Esophagus (tissue), 2 donors: ENCODE measurements around the gene COBL. TPM values are rescaled to one million over a fixed set of nuclear protein-coding genes. Genes with fewer than 3 reads are reported as not detected.

ENCODE experiments used
- H3K27ac ChIP-seq, 2 donors: one replicate each; pipeline ENCODE4 v1.5.1; 2013; ENCODE audit warnings: low read depth in 2 of 2, mild to moderate bottlenecking in 2 of 2, inconsistent platforms in 1 of 2, low read length in 1 of 2, moderate library complexity in 1 of 2
- H3K27me3 ChIP-seq, 2 donors: one replicate each; pipeline ENCODE4 v1.6.1; 2013; ENCODE audit warnings: low read length in 2 of 2, control low read depth in 1 of 2, mild to moderate bottlenecking in 1 of 2; ENCODE audit not compliant: insufficient read depth in 2 of 2, control insufficient read depth in 1 of 2
- H3K36me3 ChIP-seq, 2 donors: one replicate each; pipeline ENCODE4 v1.6.1; 2013; ENCODE audit warnings: low read length in 1 of 2; ENCODE audit not compliant: control insufficient read depth in 2 of 2, insufficient read depth in 2 of 2
- H3K4me1 ChIP-seq, 2 donors: one replicate each; pipeline ENCODE4 v1.6.1; 2013; ENCODE audit warnings: low read length in 1 of 2; ENCODE audit not compliant: control insufficient read depth in 2 of 2, insufficient read depth in 2 of 2
- H3K4me3 ChIP-seq, 2 donors: one replicate each; pipeline ENCODE4 v1.5.1; 2013; ENCODE audit warnings: low read length in 2 of 2, mild to moderate bottlenecking in 2 of 2, low read depth in 1 of 2, moderate library complexity in 1 of 2
- H3K9me3 ChIP-seq, 2 donors: one replicate each; pipeline ENCODE4 v1.6.1; 2013; ENCODE audit warnings: mild to moderate bottlenecking in 2 of 2, low read depth in 1 of 2, low read length in 1 of 2, moderate library complexity in 1 of 2; ENCODE audit not compliant: control insufficient read depth in 2 of 2, insufficient read depth in 1 of 2
- WGBS, 2 donors: extraction: QIAGEN DNeasy Blood & Tissue Kit; methylation state at CpG; one replicate each; pipeline ENCODE4 v1.1.7; 2013; 5-methylcytosine and 5-hydroxymethylcytosine counted together
- polyA plus RNA-seq, 2 donors: library from polyadenylated mRNA; stranded (reverse); fragments of 200-250 nt; gene quantifications; one replicate each; pipeline ENCODE4 v1.2.3, GENCODE V29; 2013
- donor health status: healthy with polysubstance abuse.
- donor health status: Bipolar disorder and iron deficiency.

Gene COBL
- polyA plus RNA-seq, 2 donors: 3.6 to 6.1 TPM

DNA sequence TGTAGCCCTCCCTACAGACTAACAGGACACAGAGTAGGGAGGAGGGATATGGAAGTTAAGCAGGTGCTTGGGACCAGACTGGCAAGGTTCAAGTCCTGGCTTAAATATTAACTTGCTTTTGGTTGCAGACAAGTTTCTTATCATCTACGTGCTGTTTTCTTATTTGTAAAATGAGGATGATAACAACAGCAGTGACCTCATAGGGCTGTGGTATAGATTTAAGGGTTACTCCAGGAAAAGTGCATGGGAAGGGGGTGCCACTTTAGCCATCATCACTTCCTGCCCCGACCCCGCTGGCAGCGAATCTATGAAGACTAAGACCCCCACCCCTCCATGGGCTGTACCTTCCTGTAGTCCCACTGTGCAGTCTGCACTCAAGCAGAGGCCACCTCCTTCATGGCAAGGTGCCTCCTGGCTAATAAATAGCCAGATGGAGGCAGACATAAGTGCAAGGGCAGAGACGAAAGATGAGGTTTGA lies 250.2 kb downstream of the COBL start:
- Histone ChIP-seq H3K4me3 (no peak overlapping the region), H3K36me3 (no peaks in the 10 kb centered on the region), H3K27me3 (no peaks in the 10 kb centered on the region), H3K9me3 (no peaks in the 10 kb centered on the region), H3K4me1 (no peaks in the 10 kb centered on the region), H3K27ac (no peak overlapping the region)
- WGBS, 2 donors: 67 to 94% methylated on average over 5 of the region's 5 CpGs

DNA sequence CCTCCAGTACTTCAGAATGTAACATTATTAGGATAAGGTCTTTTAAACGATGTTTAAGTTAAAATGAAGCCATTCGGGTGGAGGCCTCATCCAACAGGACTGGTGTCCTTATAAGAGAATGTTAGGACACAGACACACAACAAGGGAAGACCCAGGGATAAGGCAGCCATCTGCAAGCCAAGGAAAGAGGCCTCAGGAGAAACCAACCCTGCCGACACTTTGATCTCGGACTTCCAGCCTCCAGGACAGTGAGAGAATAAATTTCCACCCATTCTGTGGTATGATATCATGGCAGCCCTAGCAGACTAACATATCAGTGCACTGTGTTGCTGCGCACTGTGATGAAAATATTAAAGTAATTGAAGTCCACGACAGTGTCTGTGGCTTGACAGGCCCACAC lies 250.8 kb downstream of the COBL start:
- WGBS, 2 donors: 85 to 94% methylated on average over 6 of the region's 6 CpGs
- Histone ChIP-seq H3K9me3 (no peaks in the 10 kb centered on the region), H3K27me3 (no peaks in the 10 kb centered on the region), H3K4me1 (no peaks in the 10 kb centered on the region), H3K27ac (no peak overlapping the region), H3K36me3 (no peaks in the 10 kb centered on the region), H3K4me3 (no peak overlapping the region)

DNA sequence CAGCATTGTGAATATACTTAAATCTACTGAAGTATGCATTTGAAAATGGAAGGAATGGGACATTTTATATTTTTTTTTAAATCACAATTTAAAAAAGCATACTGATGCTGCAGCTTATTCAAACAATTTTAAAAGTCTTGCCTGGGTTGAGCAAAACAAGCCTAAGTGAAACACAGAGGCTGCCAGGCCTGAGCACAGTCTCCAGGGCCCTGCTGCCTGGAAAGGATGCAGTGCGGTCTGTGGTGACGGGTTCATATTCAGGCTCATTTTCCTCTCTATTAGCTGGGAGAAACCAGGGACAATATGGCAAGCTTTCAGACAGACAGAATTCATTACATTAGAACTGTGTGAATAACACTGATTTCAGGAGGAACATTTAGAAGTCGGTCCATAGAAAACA lies 251.9 kb downstream of the COBL start:
- Histone ChIP-seq H3K9me3 (no peaks in the 10 kb centered on the region), H3K4me1 (peaks cover 0 to 3% of the 10 kb centered on the region in 2 donors), H3K4me3 (no peak overlapping the region), H3K27me3 (no peaks in the 10 kb centered on the region), H3K36me3 (no peaks in the 10 kb centered on the region), H3K27ac (no peak overlapping the region)
- WGBS, 2 donors: 97 to 98% methylated on average over 3 of the region's 3 CpGs

DNA sequence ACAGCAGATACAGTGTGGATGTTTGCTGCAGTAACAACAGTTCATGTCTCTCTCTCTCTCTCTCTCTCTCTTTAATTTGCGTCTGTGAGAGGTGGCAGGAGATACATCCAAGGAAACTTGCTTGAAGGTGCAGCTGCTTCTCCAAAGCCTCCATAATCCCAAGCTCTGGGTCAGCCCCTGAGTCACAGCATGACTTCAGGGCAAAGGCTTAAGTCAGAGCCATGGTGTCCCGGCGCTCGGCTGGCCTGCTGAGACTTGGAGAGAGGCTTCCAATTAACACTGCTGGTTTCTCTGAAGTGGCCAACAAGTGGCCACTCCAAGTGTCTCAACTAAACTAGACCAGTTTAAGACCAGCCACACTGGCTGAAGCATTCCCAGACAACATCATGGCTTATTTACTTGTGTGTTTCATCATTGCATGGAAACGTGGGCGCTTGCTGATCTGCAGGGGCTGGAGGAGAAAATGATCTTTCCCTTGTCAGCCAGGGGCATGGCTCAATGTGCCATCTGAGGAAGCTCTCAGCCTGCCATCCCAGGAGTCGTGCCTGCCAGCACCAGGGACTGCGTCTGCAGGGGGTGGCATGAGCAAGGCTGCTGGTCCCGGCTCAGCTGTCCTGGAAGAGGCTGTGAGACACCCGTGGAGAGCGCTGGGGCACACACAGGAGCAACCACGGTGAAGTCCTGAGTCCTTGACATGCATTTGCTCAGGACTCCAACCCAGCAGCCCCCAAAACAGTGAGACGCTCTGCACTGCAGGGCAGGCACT lies 254.2 kb downstream of the COBL start:
- no peak overlapping the region for H3K27ac ChIP-seq
- 74 to 77% methylated on average over 13 of the region's 13 CpGs for WGBS, 2 donors
- H3K27me3 ChIP-seq: no peaks in the 10 kb centered on the region
- no peaks in the 10 kb centered on the region for H3K36me3 ChIP-seq
- peaks cover 0 to 3% of the 10 kb centered on the region in 2 donors for H3K4me1 ChIP-seq
- H3K9me3 ChIP-seq: no peaks in the 10 kb centered on the region
- H3K4me3 ChIP-seq: no peak overlapping the region

DNA sequence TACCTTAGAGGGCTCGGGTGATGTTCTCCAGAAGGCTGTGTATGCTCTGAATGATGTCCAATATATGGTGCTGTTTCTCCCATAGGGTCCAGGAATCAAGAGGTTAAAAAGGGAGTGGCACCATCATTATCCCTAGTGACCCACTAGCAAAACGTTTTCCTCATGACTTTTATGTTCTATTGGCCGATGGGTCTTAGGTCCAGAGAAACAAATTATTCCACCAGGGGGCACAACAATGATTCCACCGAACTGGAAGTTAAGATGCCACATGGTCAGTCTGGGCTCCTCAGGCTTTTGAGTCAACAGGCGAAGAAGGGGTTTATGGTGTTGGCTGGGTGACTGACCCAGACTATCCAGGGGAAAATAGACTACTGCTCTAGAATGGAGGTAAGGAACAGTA lies 256.1 kb downstream of the COBL start:
- H3K27ac ChIP-seq: no peak overlapping the region
- WGBS, 2 donors: 74 to 75% methylated on average over 5 of the region's 5 CpGs
- H3K4me1 ChIP-seq: peaks cover 0 to 3% of the 10 kb centered on the region in 2 donors
- H3K4me3 ChIP-seq: no peak overlapping the region
- no peaks in the 10 kb centered on the region for H3K9me3 ChIP-seq
- H3K27me3 ChIP-seq: no peaks in the 10 kb centered on the region
- H3K36me3 ChIP-seq: no peaks in the 10 kb centered on the region

DNA sequence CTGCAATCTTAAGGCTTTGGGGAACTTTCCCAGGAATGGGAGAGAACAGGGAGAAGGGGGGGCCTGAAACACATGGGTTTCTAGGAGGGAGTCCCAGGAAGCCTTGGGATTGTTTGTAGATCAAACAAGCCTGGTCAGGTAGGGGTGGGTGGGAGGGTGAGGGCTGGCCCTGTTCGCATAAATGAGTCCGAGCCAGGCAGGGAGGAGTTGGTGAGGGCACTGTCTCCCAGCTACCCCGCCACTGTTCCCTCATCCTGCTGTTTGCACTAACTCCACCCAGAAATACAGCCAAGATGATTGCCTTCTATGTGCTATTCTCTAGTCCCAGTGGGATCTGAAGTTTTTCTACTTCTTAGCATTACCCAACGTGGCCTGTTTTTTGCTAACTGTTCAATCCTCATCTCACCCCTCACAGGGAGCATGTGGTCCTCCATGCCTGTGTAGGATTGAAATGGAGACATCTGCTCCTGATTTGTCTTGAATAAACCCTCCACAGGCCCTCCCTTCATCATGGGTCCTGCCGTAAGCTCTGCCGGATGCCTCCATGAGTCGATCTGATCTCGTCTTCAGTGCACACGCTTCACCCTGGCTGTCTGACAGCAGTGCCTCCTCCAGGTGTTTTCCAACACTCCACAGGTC lies 257.0 kb downstream of the COBL start:
- WGBS, 2 donors: 70 to 75% methylated on average over 9 of the region's 9 CpGs
- Histone ChIP-seq H3K4me1 (peaks cover 0 to 3% of the 10 kb centered on the region in 2 donors), H3K27ac (no peak overlapping the region), H3K4me3 (no peak overlapping the region), H3K9me3 (no peaks in the 10 kb centered on the region), H3K36me3 (no peaks in the 10 kb centered on the region), H3K27me3 (no peaks in the 10 kb centered on the region)

DNA sequence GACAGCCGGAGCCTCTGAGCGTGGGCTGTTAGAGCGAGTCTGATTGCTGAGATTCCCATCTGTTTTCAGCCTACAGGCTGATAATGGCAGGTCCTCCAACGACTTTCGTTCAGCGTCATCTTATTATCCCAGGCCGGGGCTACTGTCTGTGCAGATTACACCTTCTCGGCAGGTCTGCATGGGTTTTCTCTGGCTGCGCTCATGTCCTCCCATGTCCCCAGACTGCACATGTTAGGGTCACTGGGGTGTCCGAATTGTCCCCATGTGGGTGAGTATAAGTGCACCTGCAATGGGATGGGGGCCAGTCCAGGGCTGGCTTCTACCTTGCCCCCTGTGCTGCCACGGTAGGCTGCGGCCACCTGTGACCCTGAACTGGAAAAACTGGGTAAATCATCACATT lies 257.8 kb downstream of the COBL start:
- H3K27ac ChIP-seq: no peak overlapping the region
- peaks cover 0 to 3% of the 10 kb centered on the region in 2 donors for H3K4me1 ChIP-seq
- H3K9me3 ChIP-seq: no peaks in the 10 kb centered on the region
- WGBS, 2 donors: 91 to 95% methylated on average over 12 of the region's 12 CpGs
- H3K27me3 ChIP-seq: no peaks in the 10 kb centered on the region
- H3K4me3 ChIP-seq: no peak overlapping the region
- H3K36me3 ChIP-seq: no peaks in the 10 kb centered on the region

DNA sequence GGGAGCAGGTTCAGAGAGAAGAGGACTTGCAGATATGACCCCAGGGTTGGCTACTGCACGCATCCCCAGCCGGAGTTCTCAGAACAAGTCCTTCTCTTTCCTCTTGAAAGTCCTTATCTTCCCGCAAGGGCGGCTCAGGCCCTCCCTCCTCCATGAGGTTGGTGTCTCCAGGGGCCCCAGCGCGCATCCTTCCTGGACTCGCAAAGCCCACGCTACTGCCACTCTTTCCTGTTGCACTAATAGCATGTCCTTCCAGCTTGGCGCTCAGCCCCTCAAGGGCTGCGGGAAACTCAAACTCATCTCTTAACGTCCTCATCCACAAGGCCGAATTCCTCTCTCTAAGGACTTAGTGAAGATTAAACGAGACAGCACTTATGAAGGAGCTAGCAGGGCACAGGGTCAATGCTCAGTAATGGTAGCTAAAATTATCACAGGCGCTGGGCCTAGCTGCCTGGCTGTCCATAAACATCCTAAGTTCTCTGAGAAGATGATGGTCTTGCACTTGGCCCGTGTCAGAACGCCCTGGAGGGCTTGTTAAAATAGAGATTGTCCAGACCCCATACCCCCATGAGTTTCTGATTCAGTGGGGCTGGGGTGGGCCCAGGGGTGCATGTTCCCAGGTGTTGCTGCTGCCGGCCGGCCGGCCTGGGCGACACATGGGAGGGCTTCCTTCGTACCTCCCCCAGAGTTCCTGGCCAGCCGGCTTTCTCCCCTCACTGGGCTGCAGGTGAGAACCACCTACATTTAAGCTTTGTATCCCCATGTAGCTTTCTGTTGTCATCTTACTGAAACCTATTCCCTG lies 261.4 kb downstream of the COBL start:
- Histone ChIP-seq H3K36me3 (no peaks in the 10 kb centered on the region), H3K9me3 (no peaks in the 10 kb centered on the region), H3K4me3 (no peak overlapping the region), H3K4me1 (peaks cover 0 to 3% of the 10 kb centered on the region in 2 donors), H3K27ac (no peak overlapping the region), H3K27me3 (no peaks in the 10 kb centered on the region)
- 88 to 89% methylated on average over 22 of the region's 22 CpGs for WGBS, 2 donors

DNA sequence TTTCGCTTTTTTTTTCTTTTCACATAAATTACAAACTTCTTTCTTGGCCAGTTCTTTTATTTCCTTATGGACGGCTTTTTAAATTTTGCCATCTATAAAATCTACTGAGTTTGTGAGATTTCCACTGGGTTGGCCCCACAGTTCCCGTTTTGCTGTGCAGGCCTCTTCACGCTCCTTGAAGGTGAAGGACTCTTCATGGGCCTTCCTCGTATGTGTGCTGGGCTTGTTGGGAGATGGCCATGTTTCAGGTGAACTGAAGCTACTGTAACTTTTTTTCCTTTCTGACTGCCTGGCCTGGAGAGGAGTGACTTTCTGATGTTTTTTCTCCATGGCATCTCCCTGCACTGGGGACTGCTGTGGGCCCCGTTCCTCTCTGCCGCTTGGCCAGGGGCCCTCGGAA lies 262.4 kb downstream of the COBL start:
- Histone ChIP-seq H3K36me3 (no peaks in the 10 kb centered on the region), H3K9me3 (no peaks in the 10 kb centered on the region), H3K4me1 (no peaks in the 10 kb centered on the region), H3K27ac (no peak overlapping the region), H3K4me3 (no peak overlapping the region), H3K27me3 (no peaks in the 10 kb centered on the region)
- 89 to 94% methylated on average over 8 of the region's 8 CpGs for WGBS, 2 donors
